WERI-Rb-1 (cell line): ENCODE results near the gene CTNNA3.
A peak's percentile ranks its signal among the peaks of the same experiment; 100 is the strongest.

Experiments
- DNase-seq: peaks from one replicate; pipeline ENCODE4 v3.0.0-alpha.2; 2020
- H3K27ac ChIP-seq: fragments of 250-450 bp; sonication (Bioruptor Pico); 2 replicates; pipeline ENCODE4 v1.5.1; 2020; ENCODE audit warnings: mild to moderate bottlenecking, moderate library complexity
- H3K27me3 ChIP-seq: fragments of 250-450 bp; sonication (Bioruptor Pico); 2 replicates; pipeline ENCODE4 v1.5.1; 2021; ENCODE audit warnings: mild to moderate bottlenecking, low read depth, moderate library complexity; ENCODE audit not compliant: insufficient read depth, severe bottlenecking
- H3K36me3 ChIP-seq: fragments of 250-450 bp; sonication (Bioruptor Pico); 2 replicates; pipeline ENCODE4 v1.5.1; 2020; ENCODE audit warnings: mild to moderate bottlenecking, moderate library complexity
- H3K4me3 ChIP-seq: 2 replicates; pipeline ENCODE4 v1.5.1; 2011; ENCODE audit warnings: low read depth, mild to moderate bottlenecking, control low read depth, low read length
- H3K9me3 ChIP-seq: fragments of 250-450 bp; sonication (Bioruptor Pico); 2 replicates; pipeline ENCODE4 v1.5.1; 2021; ENCODE audit warnings: mild to moderate bottlenecking, moderate library complexity; ENCODE audit not compliant: severe bottlenecking
- CTCF ChIP-seq: IDR thresholded peaks from 2 replicates; pipeline ENCODE4 v1.5.1; 2011; ENCODE audit warnings: low read depth, mild to moderate bottlenecking, control low read depth, inconsistent platforms, low read length

The CTNNA3 gene

GRCh38 chr10:66929375-66929774 lies 766.6 kb downstream of the CTNNA3 start:
- Histone ChIP-seq H3K27me3 (no peaks in the 10 kb centered on the region), H3K36me3 (no peaks in the 10 kb centered on the region), H3K9me3 (no peaks in the 10 kb centered on the region), H3K27ac (no peak overlapping the region), H3K4me3 (no peak overlapping the region)
- DNase-seq, result no peak
- TF ChIP-seq CTCF, result no peak

DNA sequence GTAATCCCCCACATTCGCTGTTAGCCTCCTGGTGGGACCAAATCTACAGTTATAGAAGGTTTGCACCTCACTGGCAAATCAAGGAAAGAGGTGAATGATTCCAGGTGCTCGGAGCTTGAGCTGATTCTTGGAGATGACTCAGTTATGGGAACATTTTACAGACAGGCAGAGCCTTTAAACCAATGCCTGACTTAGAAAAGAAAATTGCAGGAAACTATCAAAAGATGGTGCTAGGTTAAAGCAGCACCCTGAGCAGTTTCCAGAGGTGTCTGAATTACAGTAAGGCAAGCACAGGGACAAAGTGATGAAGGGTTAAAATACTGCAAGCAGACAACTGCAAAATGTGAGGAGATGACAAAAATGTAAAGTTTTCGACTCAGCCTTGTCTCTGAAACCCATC lies 767.2 kb downstream of the CTNNA3 start:
- H3K27ac ChIP-seq, result no peak overlapping the region
- DNase-seq, result no peak
- H3K27me3 ChIP-seq, result no peaks in the 10 kb centered on the region
- no peak for TF ChIP-seq CTCF
- H3K4me3 ChIP-seq, result no peak overlapping the region
- H3K9me3 ChIP-seq, result no peaks in the 10 kb centered on the region
- H3K36me3 ChIP-seq, result no peaks in the 10 kb centered on the region

DNA sequence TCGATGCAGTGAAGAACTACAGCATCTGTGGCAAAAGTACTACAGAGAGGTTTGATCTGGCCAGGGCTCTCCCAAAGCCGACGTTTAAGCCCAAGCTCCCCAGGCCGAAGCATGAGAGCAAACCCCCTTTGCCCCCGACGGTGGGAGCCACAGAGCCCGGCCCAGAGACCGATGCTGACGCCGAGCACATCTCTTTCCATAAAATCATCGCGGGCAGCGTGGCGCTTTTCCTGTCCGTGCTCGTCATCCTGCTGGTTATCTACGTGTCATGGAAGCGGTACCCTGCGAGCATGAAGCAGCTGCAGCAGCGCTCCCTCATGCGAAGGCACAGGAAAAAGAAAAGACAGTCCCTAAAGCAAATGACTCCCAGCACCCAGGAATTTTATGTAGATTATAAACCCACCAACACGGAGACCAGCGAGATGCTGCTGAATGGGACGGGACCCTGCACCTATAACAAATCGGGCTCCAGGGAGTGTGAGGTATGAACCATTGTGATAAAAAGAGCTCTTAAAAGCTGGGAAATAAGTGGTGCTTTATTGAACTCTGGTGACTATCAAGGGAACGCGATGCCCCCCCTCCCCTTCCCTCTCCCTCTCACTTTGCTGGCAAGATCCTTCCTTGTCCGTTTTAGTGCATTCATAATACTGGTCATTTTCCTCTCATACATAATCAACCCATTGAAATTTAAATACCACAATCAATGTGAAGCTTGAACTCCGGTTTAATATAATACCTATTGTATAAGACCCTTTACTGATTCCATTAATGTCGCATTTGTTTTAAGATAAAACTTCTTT lies 767.8 kb downstream of the CTNNA3 start:
- H3K27ac ChIP-seq, result no peak overlapping the region
- no peak for TF ChIP-seq CTCF
- H3K36me3 ChIP-seq, result no peaks in the 10 kb centered on the region
- peak overlapping the region; percentile 12; the same call in 1 of the 2 replicates for H3K4me3 ChIP-seq
- H3K9me3 ChIP-seq, result no peaks in the 10 kb centered on the region
- H3K27me3 ChIP-seq, result no peaks in the 10 kb centered on the region
- no peak for DNase-seq

DNA sequence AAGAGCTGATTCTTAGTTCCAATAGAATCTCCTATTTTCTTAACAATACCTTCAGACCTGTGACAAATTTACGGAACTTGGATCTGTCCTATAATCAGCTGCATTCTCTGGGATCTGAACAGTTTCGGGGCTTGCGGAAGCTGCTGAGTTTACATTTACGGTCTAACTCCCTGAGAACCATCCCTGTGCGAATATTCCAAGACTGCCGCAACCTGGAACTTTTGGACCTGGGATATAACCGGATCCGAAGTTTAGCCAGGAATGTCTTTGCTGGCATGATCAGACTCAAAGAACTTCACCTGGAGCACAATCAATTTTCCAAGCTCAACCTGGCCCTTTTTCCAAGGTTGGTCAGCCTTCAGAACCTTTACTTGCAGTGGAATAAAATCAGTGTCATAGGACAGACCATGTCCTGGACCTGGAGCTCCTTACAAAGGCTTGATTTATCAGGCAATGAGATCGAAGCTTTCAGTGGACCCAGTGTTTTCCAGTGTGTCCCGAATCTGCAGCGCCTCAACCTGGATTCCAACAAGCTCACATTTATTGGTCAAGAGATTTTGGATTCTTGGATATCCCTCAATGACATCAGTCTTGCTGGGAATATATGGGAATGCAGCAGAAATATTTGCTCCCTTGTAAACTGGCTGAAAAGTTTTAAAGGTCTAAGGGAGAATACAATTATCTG lies 768.6 kb downstream of the CTNNA3 start:
- Histone ChIP-seq H3K36me3 (no peaks in the 10 kb centered on the region), H3K9me3 (no peaks in the 10 kb centered on the region), H3K27ac (no peak overlapping the region), H3K27me3 (no peaks in the 10 kb centered on the region), H3K4me3 (no peak overlapping the region)
- TF ChIP-seq CTCF, result no peak
- DNase-seq, result no peak

GRCh38 chr10:66926841-66927240 lies 769.2 kb downstream of the CTNNA3 start:
- no peaks in the 10 kb centered on the region for H3K9me3 ChIP-seq
- H3K4me3 ChIP-seq, result no peak overlapping the region
- H3K27ac ChIP-seq, result no peak overlapping the region
- no peak for DNase-seq
- no peaks in the 10 kb centered on the region for H3K36me3 ChIP-seq
- no peaks in the 10 kb centered on the region for H3K27me3 ChIP-seq
- TF ChIP-seq CTCF, result no peak
